Measurements from ENCODE around the gene CACNA1S. TPM values are rescaled to one million over a fixed set of nuclear protein-coding genes. Genes with fewer than 3 reads are reported as not detected.

CACNA1S gene
- total RNA-seq, 1 experiment from 2014 or later: not detected

GRCh38 chr1:201116091-201116490 lies 3.9 kb upstream of the CACNA1S start:
- no TSS peak for BruUV-seq (replicated peaks)
- no peak for DNase-seq (ENCODE audit: low read depth, low spot score)

GRCh38 chr1:201115390-201115937 lies 3.2 kb upstream of the CACNA1S start:
- H3K27ac ChIP-seq (ENCODE audit: low read length): no peak overlapping the region
- BruUV-seq (replicated peaks): no TSS peak
- H3K9me3 ChIP-seq (ENCODE audit: control insufficient read depth, insufficient read depth, low read depth, low read length): no peaks in the 10 kb centered on the region
- CTCF ChIA-PET: no interaction called here
- POLR2A ChIA-PET: no interaction called here
- H3K36me3 ChIP-seq (ENCODE audit: control insufficient read depth, insufficient read depth, low read length): no peaks in the 10 kb centered on the region
- in situ Hi-C loops (cut with HindIII; ENCODE audit: low pct_unique_long_range_greater_than_20kb, low sequenced_read_pairs) (no loop called here), intact Hi-C loops (cut with micrococcal nuclease; ENCODE audit: unreplicated experiment) (no loop called here)
- peaks cover 3% of the 10 kb centered on the region; the same call in 1 of the 2 replicates for H3K4me1 ChIP-seq (ENCODE audit: control insufficient read depth, insufficient read depth, low read length)
- no peak overlapping the region for H3K4me3 ChIP-seq (ENCODE audit: low read depth in 2 of 2, low read length in 2 of 2)
- ATAC-seq (no peak), DNase-seq (ENCODE audit: low read depth, low spot score) (no peak)
- TF ChIP-seq SIN3A (IDR thresholded peaks at IDR 0.05; ENCODE audit: borderline replicate concordance, insufficient read depth, low read depth, low read length) (no peak), TCF7L2 (IDR thresholded peaks at IDR 0.05; ENCODE audit: low read depth, low read length) (no peak), POLR2AphosphoS5 (IDR thresholded peaks at IDR 0.05; ENCODE audit: low read depth, low read length) (no peak)
- TF ChIP-seq, protein P1, sequence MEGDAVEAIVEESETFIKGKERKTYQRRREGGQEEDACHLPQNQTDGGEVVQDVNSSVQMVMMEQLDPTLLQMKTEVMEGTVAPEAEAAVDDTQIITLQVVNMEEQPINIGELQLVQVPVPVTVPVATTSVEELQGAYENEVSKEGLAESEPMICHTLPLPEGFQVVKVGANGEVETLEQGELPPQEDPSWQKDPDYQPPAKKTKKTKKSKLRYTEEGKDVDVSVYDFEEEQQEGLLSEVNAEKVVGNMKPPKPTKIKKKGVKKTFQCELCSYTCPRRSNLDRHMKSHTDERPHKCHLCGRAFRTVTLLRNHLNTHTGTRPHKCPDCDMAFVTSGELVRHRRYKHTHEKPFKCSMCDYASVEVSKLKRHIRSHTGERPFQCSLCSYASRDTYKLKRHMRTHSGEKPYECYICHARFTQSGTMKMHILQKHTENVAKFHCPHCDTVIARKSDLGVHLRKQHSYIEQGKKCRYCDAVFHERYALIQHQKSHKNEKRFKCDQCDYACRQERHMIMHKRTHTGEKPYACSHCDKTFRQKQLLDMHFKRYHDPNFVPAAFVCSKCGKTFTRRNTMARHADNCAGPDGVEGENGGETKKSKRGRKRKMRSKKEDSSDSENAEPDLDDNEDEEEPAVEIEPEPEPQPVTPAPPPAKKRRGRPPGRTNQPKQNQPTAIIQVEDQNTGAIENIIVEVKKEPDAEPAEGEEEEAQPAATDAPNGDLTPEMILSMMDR (IDR thresholded peaks at IDR 0.05): no peak
- TF ChIP-seq, protein P2, sequence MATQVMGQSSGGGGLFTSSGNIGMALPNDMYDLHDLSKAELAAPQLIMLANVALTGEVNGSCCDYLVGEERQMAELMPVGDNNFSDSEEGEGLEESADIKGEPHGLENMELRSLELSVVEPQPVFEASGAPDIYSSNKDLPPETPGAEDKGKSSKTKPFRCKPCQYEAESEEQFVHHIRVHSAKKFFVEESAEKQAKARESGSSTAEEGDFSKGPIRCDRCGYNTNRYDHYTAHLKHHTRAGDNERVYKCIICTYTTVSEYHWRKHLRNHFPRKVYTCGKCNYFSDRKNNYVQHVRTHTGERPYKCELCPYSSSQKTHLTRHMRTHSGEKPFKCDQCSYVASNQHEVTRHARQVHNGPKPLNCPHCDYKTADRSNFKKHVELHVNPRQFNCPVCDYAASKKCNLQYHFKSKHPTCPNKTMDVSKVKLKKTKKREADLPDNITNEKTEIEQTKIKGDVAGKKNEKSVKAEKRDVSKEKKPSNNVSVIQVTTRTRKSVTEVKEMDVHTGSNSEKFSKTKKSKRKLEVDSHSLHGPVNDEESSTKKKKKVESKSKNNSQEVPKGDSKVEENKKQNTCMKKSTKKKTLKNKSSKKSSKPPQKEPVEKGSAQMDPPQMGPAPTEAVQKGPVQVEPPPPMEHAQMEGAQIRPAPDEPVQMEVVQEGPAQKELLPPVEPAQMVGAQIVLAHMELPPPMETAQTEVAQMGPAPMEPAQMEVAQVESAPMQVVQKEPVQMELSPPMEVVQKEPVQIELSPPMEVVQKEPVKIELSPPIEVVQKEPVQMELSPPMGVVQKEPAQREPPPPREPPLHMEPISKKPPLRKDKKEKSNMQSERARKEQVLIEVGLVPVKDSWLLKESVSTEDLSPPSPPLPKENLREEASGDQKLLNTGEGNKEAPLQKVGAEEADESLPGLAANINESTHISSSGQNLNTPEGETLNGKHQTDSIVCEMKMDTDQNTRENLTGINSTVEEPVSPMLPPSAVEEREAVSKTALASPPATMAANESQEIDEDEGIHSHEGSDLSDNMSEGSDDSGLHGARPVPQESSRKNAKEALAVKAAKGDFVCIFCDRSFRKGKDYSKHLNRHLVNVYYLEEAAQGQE (IDR thresholded peaks at IDR 0.05; ENCODE audit: insufficient read depth in 1 of 2, low read depth in 2 of 2, low read length in 1 of 2): no peak
- H3K27me3 ChIP-seq (ENCODE audit: control insufficient read depth, insufficient read depth, low read length): no peaks in the 10 kb centered on the region

More at GRCh38 chr1:201116091-201116490, 3.9 kb upstream of the CACNA1S start:
- no peak for TF ChIP-seq SIN3A (IDR thresholded peaks at IDR 0.05; ENCODE audit: borderline replicate concordance, insufficient read depth, low read depth, low read length)
- TF ChIP-seq, protein P1 (IDR thresholded peaks at IDR 0.05): no peak
- TF ChIP-seq, protein P2 (IDR thresholded peaks at IDR 0.05; ENCODE audit: insufficient read depth in 1 of 2, low read depth in 2 of 2, low read length in 1 of 2): no peak
- TF ChIP-seq POLR2AphosphoS5 (IDR thresholded peaks at IDR 0.05; ENCODE audit: low read depth, low read length): no peak
- no peak for TF ChIP-seq TCF7L2 (IDR thresholded peaks at IDR 0.05; ENCODE audit: low read depth, low read length)
- in situ Hi-C loops (cut with HindIII; ENCODE audit: low pct_unique_long_range_greater_than_20kb, low sequenced_read_pairs) (no loop called here), intact Hi-C loops (cut with micrococcal nuclease; ENCODE audit: unreplicated experiment) (no loop called here)
- no peak for ATAC-seq
- Histone ChIP-seq H3K36me3 (ENCODE audit: control insufficient read depth, insufficient read depth, low read length) (no peaks in the 10 kb centered on the region), H3K27ac (ENCODE audit: low read length) (no peak overlapping the region), H3K4me1 (ENCODE audit: control insufficient read depth, insufficient read depth, low read length) (peaks cover 3% of the 10 kb centered on the region; the same call in 1 of the 2 replicates), H3K9me3 (ENCODE audit: control insufficient read depth, insufficient read depth, low read depth, low read length) (no peaks in the 10 kb centered on the region), H3K27me3 (ENCODE audit: control insufficient read depth, insufficient read depth, low read length) (no peaks in the 10 kb centered on the region; the same call in 1 of the 2 replicates), H3K4me3 (ENCODE audit: low read depth in 2 of 2, low read length in 2 of 2) (no peak overlapping the region)
- POLR2A ChIA-PET: no interaction called here
- CTCF ChIA-PET: no interaction called here

Measured in Panc1 (cell line).